ACC112 (cell line): ENCODE measurements around the gene PCOLCE2.

Experiments
- H2AFZ ChIP-seq: fragments of 200-600 bp; sonication (generic); one replicate; pipeline ENCODE4 v1.6.0; 2017; ENCODE audit warnings: antibody characterized with exemption, low read length; ENCODE audit not compliant: unreplicated experiment
- H3K27ac ChIP-seq: fragments of 200-600 bp; sonication (generic); 2 replicates; pipeline ENCODE4 v1.5.1; 2014; ENCODE audit warnings: low read depth, mild to moderate bottlenecking, antibody characterized with exemption, low read length, moderate library complexity
- H3K27me3 ChIP-seq: fragments of 200-600 bp; sonication (generic); 2 replicates; pipeline ENCODE4 v1.6.1; 2014; ENCODE audit warnings: mild to moderate bottlenecking, antibody characterized with exemption, low read length, moderate library complexity, mixed read lengths; ENCODE audit not compliant: insufficient read depth
- H3K36me3 ChIP-seq: fragments of 200-600 bp; sonication (generic); 2 replicates; pipeline ENCODE4 v1.6.1; 2016; ENCODE audit warnings: mild to moderate bottlenecking, antibody characterized with exemption, low read length, moderate library complexity, mixed read lengths; ENCODE audit not compliant: insufficient read depth
- H3K4me1 ChIP-seq: fragments of 200-600 bp; sonication (generic); one replicate; pipeline ENCODE4 v1.6.1; 2016; ENCODE audit warnings: low read length, mixed read lengths; ENCODE audit not compliant: insufficient read depth, unreplicated experiment, control insufficient read depth
- H3K4me3 ChIP-seq: fragments of 200-600 bp; sonication (generic); 2 replicates; pipeline ENCODE4 v1.5.1; 2014; ENCODE audit warnings: mild to moderate bottlenecking, low read depth, low read length
- H3K79me2 ChIP-seq: fragments of 200-600 bp; sonication (generic); one replicate; pipeline ENCODE4 v1.6.0; 2016; ENCODE audit warnings: low read length; ENCODE audit not compliant: control insufficient read depth, unreplicated experiment, insufficient read depth

Gene PCOLCE2

DNA sequence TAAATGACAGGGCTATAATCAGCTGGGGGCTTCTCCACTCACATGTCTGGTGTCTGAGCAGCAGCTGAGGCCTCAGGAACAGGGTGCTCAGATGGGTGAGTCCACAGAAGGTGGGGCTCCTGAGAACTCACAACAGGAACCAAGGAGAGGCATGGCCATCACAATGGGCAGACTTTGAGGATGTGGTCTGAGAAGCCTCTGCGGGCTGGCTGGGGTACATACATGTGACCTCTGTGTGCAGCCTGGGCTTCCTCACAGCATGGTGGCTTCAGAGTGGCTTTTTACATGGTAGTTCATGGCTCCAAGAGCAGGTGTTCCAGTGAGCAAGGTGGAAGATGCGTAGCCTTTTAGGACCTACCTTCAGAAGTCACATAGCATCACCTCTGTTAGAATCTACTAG lies 106.3 kb downstream of the PCOLCE2 start:
- Histone ChIP-seq H3K4me1 (peaks cover 13% of the 10 kb centered on the region), H3K4me3 (no peak overlapping the region), H2AFZ (no peak overlapping the region), H3K27ac (no peak overlapping the region), H3K79me2 (no peaks in the 10 kb centered on the region), H3K27me3 (no peaks in the 10 kb centered on the region), H3K36me3 (peaks cover 3% of the 10 kb centered on the region)

DNA sequence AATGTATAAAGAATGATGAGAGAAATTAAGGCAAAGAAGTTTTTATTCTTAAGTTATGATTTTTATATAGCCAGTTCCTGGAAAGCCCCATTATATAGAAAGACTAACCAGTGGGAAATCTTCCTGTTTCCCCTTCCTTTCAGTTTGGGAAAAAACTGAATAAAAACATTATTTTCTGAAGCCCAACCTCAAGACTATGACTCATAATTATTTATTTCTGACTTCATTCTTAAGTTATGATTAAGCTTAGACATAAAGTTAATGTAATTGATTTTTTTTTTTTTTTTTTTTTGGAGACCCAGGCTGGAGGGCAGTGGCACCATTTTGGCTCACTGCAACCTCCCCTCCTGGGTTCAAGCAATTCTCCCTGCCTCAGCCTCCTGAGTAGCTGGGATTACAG lies 109.3 kb downstream of the PCOLCE2 start:
- H3K4me1 ChIP-seq: peaks cover 13% of the 10 kb centered on the region
- H3K4me3 ChIP-seq: peak overlapping the region; percentile 44
- H3K79me2 ChIP-seq: no peaks in the 10 kb centered on the region
- H3K27me3 ChIP-seq: no peaks in the 10 kb centered on the region
- no peak overlapping the region for H2AFZ ChIP-seq
- peak overlapping the region; percentile 64 for H3K27ac ChIP-seq
- peaks cover under 1% of the 10 kb centered on the region; the same call in 1 of the 2 replicates for H3K36me3 ChIP-seq

DNA sequence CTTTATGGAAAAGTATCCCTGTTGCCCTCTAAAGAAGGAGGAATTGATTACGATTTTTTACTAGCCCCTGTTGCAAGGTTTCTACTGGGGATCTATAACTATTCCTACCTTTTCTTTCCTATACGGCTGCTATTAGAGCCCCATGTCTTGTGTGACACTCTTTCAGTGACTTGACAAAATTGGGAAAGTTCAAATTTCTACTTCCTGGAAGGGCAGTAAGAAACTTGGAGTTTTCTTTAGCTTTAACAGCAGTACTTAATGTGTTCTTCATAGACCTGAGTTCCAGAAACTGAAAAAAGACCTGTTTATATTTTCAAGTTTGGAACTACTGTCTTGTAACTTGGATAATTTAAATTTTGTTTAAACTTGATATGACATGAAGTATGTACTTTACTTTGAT lies 110.3 kb downstream of the PCOLCE2 start:
- Histone ChIP-seq H3K4me1 (peaks cover 13% of the 10 kb centered on the region), H3K27ac (peak overlapping the region; percentile 64), H3K36me3 (no peaks in the 10 kb centered on the region; the same call in 1 of the 2 replicates), H3K27me3 (no peaks in the 10 kb centered on the region), H3K4me3 (no peak overlapping the region), H3K79me2 (no peaks in the 10 kb centered on the region), H2AFZ (no peak overlapping the region)

DNA sequence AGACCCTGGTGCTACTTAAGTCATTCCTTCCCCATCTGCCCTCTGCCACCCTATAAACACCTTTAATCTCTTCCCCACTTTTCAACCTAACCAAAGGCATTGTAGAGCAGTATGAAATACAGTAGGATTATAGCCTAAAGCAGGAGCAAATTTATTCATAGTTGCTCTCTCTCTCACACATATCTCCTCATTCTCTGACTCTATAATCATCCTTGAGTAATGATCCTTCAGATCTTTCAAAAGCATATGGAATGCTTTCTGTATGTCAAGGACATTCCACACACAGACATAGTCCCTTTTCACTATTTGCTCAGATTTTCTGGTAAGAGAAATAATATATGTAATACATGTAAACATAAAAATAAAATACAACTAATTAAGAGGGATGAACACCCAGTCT lies 111.0 kb downstream of the PCOLCE2 start:
- peaks cover 13% of the 10 kb centered on the region for H3K4me1 ChIP-seq
- H3K27ac ChIP-seq: no peak overlapping the region
- H3K36me3 ChIP-seq: no peaks in the 10 kb centered on the region
- no peak overlapping the region for H3K4me3 ChIP-seq
- H3K79me2 ChIP-seq: no peaks in the 10 kb centered on the region
- no peak overlapping the region for H2AFZ ChIP-seq
- H3K27me3 ChIP-seq: no peaks in the 10 kb centered on the region

DNA sequence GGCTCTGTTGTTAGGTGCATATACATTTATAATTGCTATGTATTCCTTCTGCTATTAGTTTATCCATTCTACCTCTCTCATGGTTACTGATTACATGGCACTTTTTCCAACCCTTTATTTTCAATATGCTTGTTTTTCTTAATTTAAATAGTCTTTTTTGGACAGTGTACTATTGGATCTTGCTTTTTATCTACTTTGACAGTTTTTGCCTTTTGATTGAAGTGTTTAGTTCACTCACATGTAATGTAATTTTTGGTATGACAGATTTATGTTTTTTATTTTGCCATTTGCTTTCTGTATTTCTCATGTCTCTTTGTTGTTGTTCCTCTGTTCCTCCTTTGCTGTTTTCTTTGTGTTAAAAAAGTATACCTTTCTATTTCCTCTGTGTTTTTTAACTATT lies 120.5 kb downstream of the PCOLCE2 start:
- Histone ChIP-seq H3K27me3 (no peaks in the 10 kb centered on the region), H3K4me3 (no peak overlapping the region), H3K27ac (no peak overlapping the region), H3K79me2 (no peaks in the 10 kb centered on the region), H3K4me1 (no peaks in the 10 kb centered on the region), H2AFZ (no peak overlapping the region), H3K36me3 (peaks cover 36% of the 10 kb centered on the region)
